SK-N-MC (cell line): ENCODE measurements around the gene DIP2C.
"Not testable (repeated sequence)": the region's sequence is repeated elsewhere in the genome, so short reads cannot be mapped to it uniquely, and the experiment has no call there.

Experiments
- EZH2 ChIP-seq: fragments of 200-600 bp; sonication (generic); IDR thresholded peaks from one replicate; pipeline ENCODE4 v1.6.1; 2017; ENCODE audit warnings: antibody characterized with exemption
- POLR2AphosphoS5 ChIP-seq: IDR thresholded peaks from 2 replicates; pipeline ENCODE4 v1.6.1; 2012; ENCODE audit warnings: mild to moderate bottlenecking, low read depth, low read length, borderline replicate concordance

- TF ChIP-seq POLR2AphosphoS5, EZH2: not testable (repeated sequence)
These were observed 264.7 kb downstream of the DIP2C start for GRCh38 chr10:424724-425123.
